GM10248 (cell line): ENCODE results near the gene ZNF783.
"Not testable (repeated sequence)": the region's sequence is repeated elsewhere in the genome, so short reads cannot be mapped to it uniquely, and the experiment has no call there.

Experiments used
- CTCF ChIA-PET: fragments of 300-600 bp; sonication (Branson Sonifier 250); formaldehyde crosslinking; extraction: SDS; loops from one replicate; lab custom pipeline; 2021; ENCODE audit warnings: antibody characterized with exemption; lab: Yijun Ruan, JAX
- POLR2A ChIA-PET: fragments of 350-650 bp; sonication (Branson Sonifier 250); formaldehyde crosslinking; extraction: SDS; loops from one replicate; lab custom pipeline; 2020; ENCODE audit warnings: antibody characterized with exemption; lab: Yijun Ruan, JAX
- DNase-seq: peaks from one replicate; pipeline ENCODE4 v3.0.0; 2012; ENCODE audit errors: extremely low spot score
- CTCF ChIP-seq: IDR thresholded peaks from 2 replicates; pipeline ENCODE4 v1.5.1; 2012; ENCODE audit warnings: mild to moderate bottlenecking, low read depth; ENCODE audit errors: extremely low read depth, missing control alignments, control extremely low read depth

The ZNF783 gene

GRCh38 chr7:149256568-149256967 lies 5.4 kb upstream of the ZNF783 start:
- no peak for DNase-seq
- ChIA-PET CTCF (no interaction called here), POLR2A (no interaction called here)
- no peak for TF ChIP-seq CTCF

GRCh38 chr7:149257146-149257545 lies 4.8 kb upstream of the ZNF783 start:
- DNase-seq: no peak
- TF ChIP-seq CTCF: no peak
- POLR2A ChIA-PET: no interaction called here
- CTCF ChIA-PET: no interaction called here

GRCh38 chr7:149261316-149261828 lies 624 bp upstream of the ZNF783 start:
- no peak for TF ChIP-seq CTCF
- ChIA-PET CTCF (interaction anchor here (0.7 to 2.7 kb wide), 29 partner anchors 9 to 536 kb away, joined by 3 to 64 read pairs (median 4); partner anchors contain the start of genes ZNF212, ZNF282, ZNF398 and ZNF777), POLR2A (interaction anchor here (0.6 to 1.8 kb wide), 4 partner anchors 9 to 363 kb away, joined by 3 to 14 read pairs (median 4); no protein-coding TSS in a partner anchor)
- no peak for DNase-seq

GRCh38 chr7:149266451-149266850 lies 4.5 kb downstream of the ZNF783 start:
- POLR2A ChIA-PET: no interaction called here
- DNase-seq: no peak
- TF ChIP-seq CTCF: no peak
- CTCF ChIA-PET: interaction anchor here (1.4 kb wide), 1 partner anchor 9 kb away, joined by 3 read pairs; no protein-coding TSS in a partner anchor

- ChIA-PET POLR2A (interaction anchor here (1.1 kb wide), 1 partner anchor 357 kb away, joined by 4 read pairs; no protein-coding TSS in a partner anchor), CTCF (no interaction called here)
- TF ChIP-seq CTCF: no peak
- DNase-seq: no peak
These were observed 5.7 kb downstream of the ZNF783 start for GRCh38 chr7:149267733-149268132.

- POLR2A ChIA-PET, DNase-seq: not testable (repeated sequence)
- CTCF ChIA-PET: interaction anchor here (2.0 kb wide), 1 partner anchor 13 kb away, joined by 7 read pairs; the partner anchor contains the start of gene ZNF783
These were observed 12.4 kb downstream of the ZNF783 start for GRCh38 chr7:149274424-149274823.

- CTCF ChIA-PET: interaction anchor here (1.0 to 1.2 kb wide), 2 partner anchors 16 to 17 kb away, joined by 3 read pairs; partner anchors contain the start of gene ZNF783
- TF ChIP-seq CTCF: no peak
- POLR2A ChIA-PET: interaction anchor here (1.0 kb wide), 1 partner anchor 16 kb away, joined by 3 read pairs; the partner anchor contains the start of gene ZNF783
- DNase-seq: no peak
These were observed 15.9 kb downstream of the ZNF783 start for GRCh38 chr7:149277871-149278270.
